Measurements from ENCODE around the gene KLHL30. TPM values are rescaled to one million over a fixed set of nuclear protein-coding genes. Genes with fewer than 3 reads are reported as not detected.
A peak's percentile ranks its signal among the peaks of the same experiment; 100 is the strongest.

KLHL30 gene
- total RNA-seq, 2 donors from 2014 or later = not detected

DNA sequence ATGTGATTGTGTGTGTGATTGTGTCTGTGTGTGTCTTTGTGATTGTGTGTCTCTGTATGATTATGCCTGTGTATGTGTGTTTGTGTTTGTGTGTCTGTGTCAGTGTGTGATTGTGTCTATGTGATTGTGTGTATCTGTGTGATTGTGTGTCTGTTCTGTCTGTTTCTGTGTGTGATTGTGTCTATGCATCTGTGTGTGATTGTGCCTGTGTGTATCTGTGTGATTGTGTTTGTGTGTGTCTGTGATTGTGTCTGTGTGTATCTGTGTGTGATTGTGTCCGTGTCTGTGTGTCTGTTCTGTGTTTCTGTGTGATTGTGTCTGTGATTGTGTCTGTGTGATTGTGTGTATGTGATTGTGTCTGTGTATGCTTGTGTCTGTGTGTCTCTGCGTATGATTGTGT is 12.1 kb upstream of the KLHL30 start:
- 88 to 97% methylated on average over 2 of the region's 2 CpGs for WGBS, 2 experiments (ENCODE audit: insufficient coverage in 1 of 2, insufficient read length in 1 of 2)
- Mint-ChIP-seq H3K4me1 (no peaks in the 10 kb centered on the region), H3K27me3 (ENCODE audit: insufficient read depth) (no peaks in the 10 kb centered on the region), H3K27ac (no peak overlapping the region), H3K4me3 (no peak overlapping the region), H3K36me3 (ENCODE audit: low read depth) (no peaks in the 10 kb centered on the region), H3K9me3 (no peaks in the 10 kb centered on the region)
- Histone ChIP-seq H3K4me1 (ENCODE audit: control insufficient read depth, insufficient read depth, low read length) (no peaks in the 10 kb centered on the region), H3K4me3 (ENCODE audit: low read length) (no peak overlapping the region), H3K9me3 (ENCODE audit: control insufficient read depth, low read length) (no peaks in the 10 kb centered on the region), H3K27me3 (ENCODE audit: control insufficient read depth, insufficient read depth, low read length, poor library complexity, severe bottlenecking) (no peaks in the 10 kb centered on the region), H3K27ac (ENCODE audit: low read depth, low read length) (no peak overlapping the region), H3K36me3 (ENCODE audit: control insufficient read depth, insufficient read depth, low read length) (no peaks in the 10 kb centered on the region), H3K9ac (ENCODE audit: extremely low read depth, low read length, poor library complexity, severe bottlenecking) (no peak overlapping the region)
- DNase-seq = no peak
- no peak for TF ChIP-seq CTCF (conservative IDR thresholded peaks at IDR 0.05)

DNA sequence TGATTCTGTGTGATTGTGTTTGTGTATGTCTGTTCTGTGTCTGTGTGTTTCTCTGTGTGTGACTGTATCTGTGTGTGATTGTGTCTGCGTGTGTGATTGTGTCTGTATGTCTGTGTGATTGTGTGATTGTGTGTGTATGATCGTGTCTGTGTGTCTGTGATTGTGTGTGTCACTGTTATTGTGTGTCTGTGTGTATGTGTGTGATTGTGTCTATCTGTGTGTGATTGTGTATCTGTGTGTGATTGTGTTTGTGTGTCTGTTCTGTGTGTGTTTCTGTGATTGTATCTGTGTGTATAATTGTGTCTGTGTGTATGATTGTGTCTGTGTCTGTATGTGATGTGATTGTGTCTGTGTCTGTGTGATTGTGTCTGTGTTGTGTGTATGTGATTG is 11.7 kb upstream of the KLHL30 start:
- no peak overlapping the region for H3K27ac ChIP-seq (ENCODE audit: low read depth, low read length)
- Mint-ChIP-seq H3K9me3 (no peaks in the 10 kb centered on the region), H3K27ac (no peak overlapping the region), H3K4me1 (no peaks in the 10 kb centered on the region), H3K36me3 (ENCODE audit: low read depth) (no peaks in the 10 kb centered on the region), H3K27me3 (ENCODE audit: insufficient read depth) (no peaks in the 10 kb centered on the region), H3K4me3 (no peak overlapping the region)
- H3K9ac ChIP-seq (ENCODE audit: extremely low read depth, low read length, poor library complexity, severe bottlenecking) = no peak overlapping the region
- no peak overlapping the region for H3K4me3 ChIP-seq (ENCODE audit: low read length)
- no peaks in the 10 kb centered on the region for H3K27me3 ChIP-seq (ENCODE audit: control insufficient read depth, insufficient read depth, low read length, poor library complexity, severe bottlenecking)
- 85% methylated on average over 2 of the region's 2 CpGs; no CpG with 5 or more reads in 1 of the 2 experiments for WGBS, 2 experiments (ENCODE audit: insufficient coverage in 1 of 2, insufficient read length in 1 of 2)
- no peaks in the 10 kb centered on the region for H3K9me3 ChIP-seq (ENCODE audit: control insufficient read depth, low read length)
- TF ChIP-seq CTCF (conservative IDR thresholded peaks at IDR 0.05) = no peak
- no peaks in the 10 kb centered on the region for H3K4me1 ChIP-seq (ENCODE audit: control insufficient read depth, insufficient read depth, low read length)
- DNase-seq = no peak
- no peaks in the 10 kb centered on the region for H3K36me3 ChIP-seq (ENCODE audit: control insufficient read depth, insufficient read depth, low read length)

GRCh38 chr2:238127165-238128060 is 11.1 kb upstream of the KLHL30 start:
- Histone ChIP-seq H3K36me3 (ENCODE audit: control insufficient read depth, insufficient read depth, low read length) (no peaks in the 10 kb centered on the region), H3K27ac (ENCODE audit: low read depth, low read length) (no peak overlapping the region), H3K4me3 (ENCODE audit: low read length) (no peak overlapping the region), H3K9me3 (ENCODE audit: control insufficient read depth, low read length) (no peaks in the 10 kb centered on the region), H3K9ac (ENCODE audit: extremely low read depth, low read length, poor library complexity, severe bottlenecking) (no peak overlapping the region), H3K4me1 (ENCODE audit: control insufficient read depth, insufficient read depth, low read length) (no peaks in the 10 kb centered on the region), H3K27me3 (ENCODE audit: control insufficient read depth, insufficient read depth, low read length, poor library complexity, severe bottlenecking) (no peaks in the 10 kb centered on the region)
- WGBS, 2 experiments (ENCODE audit: insufficient coverage in 1 of 2, insufficient read length in 1 of 2) = 79 to 84% methylated on average over 20 to 36 of the region's 36 CpGs
- peak; percentile 55 for DNase-seq
- Mint-ChIP-seq H3K36me3 (ENCODE audit: low read depth) (no peaks in the 10 kb centered on the region), H3K4me1 (no peaks in the 10 kb centered on the region), H3K27ac (no peak overlapping the region), H3K9me3 (no peaks in the 10 kb centered on the region), H3K27me3 (ENCODE audit: insufficient read depth) (no peaks in the 10 kb centered on the region), H3K4me3 (no peak overlapping the region)
- no peak for TF ChIP-seq CTCF (conservative IDR thresholded peaks at IDR 0.05)

All from endodermal cell (in vitro differentiated cells).